SK-N-SH treated with all-trans-retinoic acid at 6 μM for 48 hours (cell line): ENCODE data around the gene HERC6.
"Not testable (repeated sequence)": the region's sequence is repeated elsewhere in the genome, so short reads cannot be mapped to it uniquely, and the experiment has no call there.

Experiments
- ATAC-seq: fragments of 200-7000 bp; cut with Tn5 transposase; 3 replicates; pipeline ENCODE4 v1.9.1; 2020; ENCODE audit warnings: mild to moderate bottlenecking, moderate library complexity
- ARNTL ChIP-seq: fragments of 450-650 bp; formaldehyde crosslinking; IDR thresholded peaks from 2 replicates; pipeline ENCODE4 v1.5.0; 2020; ENCODE audit warnings: low read depth, mild to moderate bottlenecking, moderate library complexity, borderline replicate concordance
- BACH2 ChIP-seq: fragments of 250-450 bp; sonication (Bioruptor Pico); IDR thresholded peaks from 2 replicates; pipeline ENCODE4 v1.9.0; 2021; ENCODE audit warnings: mild to moderate bottlenecking, borderline replicate concordance
- CSRNP3 ChIP-seq: fragments of 250-450 bp; sonication (Bioruptor Pico); IDR thresholded peaks from 2 replicates; pipeline ENCODE4 v1.5.1; 2021; ENCODE audit warnings: mild to moderate bottlenecking, moderate library complexity
- ESRRG ChIP-seq: fragments of 250-450 bp; sonication (Bioruptor Pico); IDR thresholded peaks from 2 replicates; pipeline ENCODE4 v1.6.1; 2021; ENCODE audit warnings: mild to moderate bottlenecking
- ISL1 ChIP-seq: fragments of 250-450 bp; sonication (Bioruptor Pico); IDR thresholded peaks from 2 replicates; pipeline ENCODE4 v2.1.2; 2022; ENCODE audit warnings: mild to moderate bottlenecking, moderate library complexity
- PATZ1 ChIP-seq: fragments of 250-450 bp; sonication (Bioruptor Pico); IDR thresholded peaks from 2 replicates; pipeline ENCODE4 v1.8.0; 2020; ENCODE audit warnings: mild to moderate bottlenecking, moderate library complexity, borderline replicate concordance
- POU6F1 ChIP-seq: fragments of 250-450 bp; sonication (Bioruptor Pico); IDR thresholded peaks from 2 replicates; pipeline ENCODE4 v1.8.0; 2021; ENCODE audit warnings: low read depth, mild to moderate bottlenecking, moderate library complexity, borderline replicate concordance
- PPARA ChIP-seq: fragments of 250-450 bp; sonication (Bioruptor Pico); IDR thresholded peaks from 2 replicates; pipeline ENCODE4 v1.5.0; 2020; ENCODE audit warnings: mild to moderate bottlenecking, borderline replicate concordance
- RARB ChIP-seq: fragments of 250-450 bp; sonication (Bioruptor Pico); IDR thresholded peaks from 2 replicates; pipeline ENCODE4 v1.8.0; 2021; ENCODE audit warnings: mild to moderate bottlenecking, moderate library complexity
- SNAI2 ChIP-seq: fragments of 250-450 bp; sonication (Bioruptor Pico); IDR thresholded peaks from 2 replicates; pipeline ENCODE4 v1.5.0; 2020; ENCODE audit warnings: mild to moderate bottlenecking, moderate library complexity
- TCF4 ChIP-seq: fragments of 250-450 bp; sonication (Bioruptor Pico); IDR thresholded peaks from 2 replicates; pipeline ENCODE4 v1.8.0; 2021; ENCODE audit warnings: mild to moderate bottlenecking, moderate library complexity, borderline replicate concordance
- TOX ChIP-seq: fragments of 250-450 bp; sonication (Bioruptor Pico); IDR thresholded peaks from 2 replicates; pipeline ENCODE4 v1.8.0; 2021; ENCODE audit warnings: mild to moderate bottlenecking, moderate library complexity, borderline replicate concordance
- TSHZ2 ChIP-seq: fragments of 250-450 bp; sonication (Bioruptor Pico); IDR thresholded peaks from 2 replicates; pipeline ENCODE4 v1.5.0; 2020; ENCODE audit warnings: mild to moderate bottlenecking, moderate library complexity
- ZC3H10 ChIP-seq: fragments of 250-450 bp; sonication (Bioruptor Pico); IDR thresholded peaks from 2 replicates; pipeline ENCODE4 v1.5.1; 2021; ENCODE audit warnings: mild to moderate bottlenecking, moderate library complexity
- ZFP3 ChIP-seq: fragments of 250-450 bp; sonication (Bioruptor Pico); IDR thresholded peaks from 2 replicates; pipeline ENCODE4 v1.5.0; 2020; ENCODE audit warnings: mild to moderate bottlenecking, moderate library complexity
- ZFP30 ChIP-seq: fragments of 450-650 bp; formaldehyde crosslinking; IDR thresholded peaks from 2 replicates; pipeline ENCODE4 v1.5.0; 2022; ENCODE audit warnings: mild to moderate bottlenecking, moderate library complexity
- ZNF565 ChIP-seq: fragments of 450-650 bp; formaldehyde crosslinking; conservative IDR thresholded peaks from 2 replicates; pipeline ENCODE4 v1.5.0; 2020; ENCODE audit warnings: low read depth, mild to moderate bottlenecking, moderate library complexity
- ZNF70 ChIP-seq: fragments of 450-650 bp; formaldehyde crosslinking; IDR thresholded peaks from 2 replicates; pipeline ENCODE4 v1.5.0; 2020; ENCODE audit warnings: mild to moderate bottlenecking, moderate library complexity
- ZNF8 ChIP-seq: fragments of 450-650 bp; formaldehyde crosslinking; IDR thresholded peaks from 2 replicates; pipeline ENCODE4 v1.5.0; 2020; ENCODE audit warnings: mild to moderate bottlenecking, moderate library complexity

HERC6 gene

GRCh38 chr4:88435987-88436693, 57.5 kb downstream of the HERC6 start:
- TF ChIP-seq ZNF70 (CRISPR knock-in tag) (no peak), TCF4 (CRISPR knock-in tag) (no peak), TSHZ2 (CRISPR knock-in tag) (no peak), CSRNP3 (no peak)
- no peak for ATAC-seq

GRCh38 chr4:88437873-88438272, 59.2 kb downstream of the HERC6 start:
- ATAC-seq = not testable (repeated sequence)

GRCh38 chr4:88439161-88439760, 60.6 kb downstream of the HERC6 start:
- no peak for TF ChIP-seq ZNF565 (CRISPR knock-in tag)
- no peak for TF ChIP-seq RARB (CRISPR knock-in tag)
- TF ChIP-seq ZFP3 (CRISPR knock-in tag) = no peak
- TF ChIP-seq TCF4 (CRISPR knock-in tag) = no peak
- TF ChIP-seq TOX (CRISPR knock-in tag) = no peak
- no peak for TF ChIP-seq ARNTL (CRISPR knock-in tag)
- no peak for TF ChIP-seq PATZ1
- TF ChIP-seq, all 23 proteins: peak for 0
- no peak for ATAC-seq

GRCh38 chr4:88440146-88440545, 61.5 kb downstream of the HERC6 start:
- ATAC-seq = no peak
- TF ChIP-seq TOX (CRISPR knock-in tag) (no peak), BACH2 (CRISPR knock-in tag) (no peak), RARB (CRISPR knock-in tag) (no peak), TCF4 (CRISPR knock-in tag) (no peak), SNAI2 (CRISPR knock-in tag) (no peak), ZC3H10 (CRISPR knock-in tag) (no peak), ZNF8 (no peak), PPARA (CRISPR knock-in tag) (no peak), ESRRG (CRISPR knock-in tag) (no peak), ARNTL (CRISPR knock-in tag) (no peak), ISL1 (no peak), ZFP30 (CRISPR knock-in tag) (no peak), ZNF70 (CRISPR knock-in tag) (no peak), POU6F1 (CRISPR knock-in tag) (no peak)
- TF ChIP-seq, all 23 proteins: peak for 0
